NCI-H510A (cell line): ENCODE results near the gene CD3D.

Experiments
- DNase-seq: peaks from one replicate; lab custom pipeline; 2025; lab: John Stamatoyannopoulos, UW

CD3D gene

GRCh38 chr11:118304227-118304567 is 38.3 kb downstream of the CD3D start:
- DNase-seq, result no peak

- no peak for DNase-seq
These were observed 40.8 kb downstream of the CD3D start for GRCh38 chr11:118301600-118302195.

- DNase-seq, result no peak
These were observed 46.6 kb downstream of the CD3D start for GRCh38 chr11:118295815-118296454.

- no peak for DNase-seq
These were observed 47.3 kb downstream of the CD3D start for GRCh38 chr11:118295199-118295598.

GRCh38 chr11:118294053-118294452 is 48.5 kb downstream of the CD3D start:
- DNase-seq, result no peak

- DNase-seq, result no peak
These were observed 50.9 kb downstream of the CD3D start for GRCh38 chr11:118291477-118292135.

- no peak for DNase-seq
These were observed 51.6 kb downstream of the CD3D start for GRCh38 chr11:118290923-118291322.

- DNase-seq, result no peak
These were observed 53.1 kb downstream of the CD3D start for GRCh38 chr11:118289401-118289800.
